Progenitor cell of endocrine pancreas (in vitro differentiated cells): ENCODE data around the gene VEPH1. TPM values are rescaled to one million over a fixed set of nuclear protein-coding genes. Genes with fewer than 3 reads are reported as not detected.

ENCODE experiments used
- DNase-seq: peaks from one replicate; pipeline ENCODE4 v3.0.0; 2021; ENCODE audit warnings: low spot score; ENCODE audit not compliant: unreplicated experiment
- H3K27ac Mint-ChIP-seq: 2 replicates; pipeline ENCODE4 v1.8.0; 2021; ENCODE audit warnings: mild to moderate bottlenecking, moderate library complexity, mixed read lengths
- H3K27me3 Mint-ChIP-seq: 2 replicates; pipeline ENCODE4 v1.8.0; 2021; ENCODE audit warnings: mixed read lengths
- H3K36me3 Mint-ChIP-seq: 2 replicates; pipeline ENCODE4 v1.8.0; 2022; ENCODE audit warnings: mixed read lengths; ENCODE audit not compliant: insufficient read depth
- H3K4me1 Mint-ChIP-seq: 2 replicates; pipeline ENCODE4 v1.8.0; 2021; ENCODE audit warnings: low read depth, mixed read lengths
- H3K4me3 Mint-ChIP-seq: 2 replicates; pipeline ENCODE4 v1.8.0; 2021; ENCODE audit warnings: low read depth, mild to moderate bottlenecking, moderate library complexity, mixed read lengths
- H3K9me3 Mint-ChIP-seq: 2 replicates; pipeline ENCODE4 v1.8.0; 2021; ENCODE audit warnings: low read depth, mixed read lengths
- total RNA-seq: library from RNA; stranded (reverse); gene quantifications from 2 replicates; pipeline ENCODE4 v1.2.1, GENCODE V29; 2021
- TF ChIP-seq, protein P1 (sequence below): fragments of 200-600 bp; sonication (generic); IDR thresholded peaks from one replicate; pipeline ENCODE4 v1.5.0; 2021; ENCODE audit warnings: antibody characterized with exemption, mild to moderate bottlenecking; ENCODE audit not compliant: unreplicated experiment

Gene VEPH1
- total RNA-seq, 1 donor from 2014 or later = 12.3 TPM

DNA sequence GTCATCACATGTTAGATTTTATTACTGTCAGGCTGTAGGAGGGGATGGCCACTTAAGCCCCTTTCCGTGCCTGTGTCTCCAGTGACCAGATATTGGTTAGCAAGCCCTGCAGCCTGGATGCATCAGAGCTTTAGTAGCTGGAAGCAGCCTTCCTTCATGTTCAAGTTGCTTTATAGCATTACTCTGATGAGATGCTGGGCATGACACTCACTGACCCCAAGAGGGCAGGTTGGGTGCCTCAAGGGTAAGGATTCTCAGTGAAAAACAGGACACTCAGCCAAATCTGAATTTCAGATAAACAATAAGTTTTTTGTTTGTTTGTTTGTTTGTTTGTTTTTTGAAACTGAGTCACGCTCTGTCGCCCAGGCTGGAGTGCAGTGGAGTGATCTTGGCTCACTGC lies 135.0 kb downstream of the VEPH1 start:
- Mint-ChIP-seq H3K27ac (no peak overlapping the region), H3K9me3 (no peaks in the 10 kb centered on the region), H3K4me1 (no peaks in the 10 kb centered on the region), H3K36me3 (no peaks in the 10 kb centered on the region), H3K27me3 (no peaks in the 10 kb centered on the region), H3K4me3 (no peak overlapping the region)
- no peak for DNase-seq
- TF ChIP-seq, protein P1, sequence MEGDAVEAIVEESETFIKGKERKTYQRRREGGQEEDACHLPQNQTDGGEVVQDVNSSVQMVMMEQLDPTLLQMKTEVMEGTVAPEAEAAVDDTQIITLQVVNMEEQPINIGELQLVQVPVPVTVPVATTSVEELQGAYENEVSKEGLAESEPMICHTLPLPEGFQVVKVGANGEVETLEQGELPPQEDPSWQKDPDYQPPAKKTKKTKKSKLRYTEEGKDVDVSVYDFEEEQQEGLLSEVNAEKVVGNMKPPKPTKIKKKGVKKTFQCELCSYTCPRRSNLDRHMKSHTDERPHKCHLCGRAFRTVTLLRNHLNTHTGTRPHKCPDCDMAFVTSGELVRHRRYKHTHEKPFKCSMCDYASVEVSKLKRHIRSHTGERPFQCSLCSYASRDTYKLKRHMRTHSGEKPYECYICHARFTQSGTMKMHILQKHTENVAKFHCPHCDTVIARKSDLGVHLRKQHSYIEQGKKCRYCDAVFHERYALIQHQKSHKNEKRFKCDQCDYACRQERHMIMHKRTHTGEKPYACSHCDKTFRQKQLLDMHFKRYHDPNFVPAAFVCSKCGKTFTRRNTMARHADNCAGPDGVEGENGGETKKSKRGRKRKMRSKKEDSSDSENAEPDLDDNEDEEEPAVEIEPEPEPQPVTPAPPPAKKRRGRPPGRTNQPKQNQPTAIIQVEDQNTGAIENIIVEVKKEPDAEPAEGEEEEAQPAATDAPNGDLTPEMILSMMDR = no peak

DNA sequence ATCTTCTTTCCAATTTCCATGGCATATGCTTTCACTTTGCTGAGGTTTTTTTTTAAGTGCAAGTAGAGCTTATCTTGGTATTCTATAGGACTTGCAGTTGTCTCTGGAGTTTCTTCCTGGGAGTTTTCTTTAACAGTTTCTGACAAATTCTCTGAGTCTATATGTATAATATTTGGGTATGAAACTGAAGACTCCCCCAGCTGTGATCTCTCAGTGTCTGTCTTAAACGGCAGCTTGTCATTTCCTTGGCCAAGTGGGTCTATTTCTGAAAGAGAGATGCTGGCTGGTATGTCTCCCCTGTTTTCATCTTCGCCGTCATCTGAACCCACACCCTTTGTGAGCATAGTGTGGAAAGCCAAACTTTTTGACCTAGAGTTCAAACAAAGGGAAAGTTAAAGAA lies 139.8 kb downstream of the VEPH1 start:
- Mint-ChIP-seq H3K9me3 (no peaks in the 10 kb centered on the region), H3K27me3 (no peaks in the 10 kb centered on the region), H3K4me1 (no peaks in the 10 kb centered on the region), H3K4me3 (no peak overlapping the region), H3K27ac (no peak overlapping the region), H3K36me3 (no peaks in the 10 kb centered on the region)
- DNase-seq = no peak
- TF ChIP-seq, protein P1 = no peak

DNA sequence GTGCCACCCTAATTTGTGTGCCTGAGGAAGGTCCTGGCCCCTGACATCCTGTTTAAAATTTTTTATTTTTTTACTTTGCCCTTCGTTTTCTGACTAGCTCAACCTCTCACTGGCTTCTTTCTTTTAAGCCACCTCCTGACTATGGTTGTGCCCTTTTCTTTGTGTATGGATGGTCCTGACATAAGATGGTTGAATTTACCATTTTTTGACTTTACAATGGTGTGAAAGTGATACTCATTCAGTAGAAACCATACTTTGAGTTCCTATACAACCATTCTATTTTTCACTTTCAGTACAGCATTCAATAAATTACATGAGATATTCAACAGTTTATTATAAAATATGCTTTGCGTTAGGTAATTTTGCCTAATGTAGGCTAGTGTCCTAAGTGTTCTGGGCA lies 140.9 kb downstream of the VEPH1 start:
- H3K9me3 Mint-ChIP-seq = no peaks in the 10 kb centered on the region
- no peaks in the 10 kb centered on the region for H3K36me3 Mint-ChIP-seq
- H3K4me1 Mint-ChIP-seq = no peaks in the 10 kb centered on the region
- DNase-seq = no peak
- no peak overlapping the region for H3K27ac Mint-ChIP-seq
- no peak overlapping the region for H3K4me3 Mint-ChIP-seq
- H3K27me3 Mint-ChIP-seq = no peaks in the 10 kb centered on the region
- TF ChIP-seq, protein P1 = no peak

DNA sequence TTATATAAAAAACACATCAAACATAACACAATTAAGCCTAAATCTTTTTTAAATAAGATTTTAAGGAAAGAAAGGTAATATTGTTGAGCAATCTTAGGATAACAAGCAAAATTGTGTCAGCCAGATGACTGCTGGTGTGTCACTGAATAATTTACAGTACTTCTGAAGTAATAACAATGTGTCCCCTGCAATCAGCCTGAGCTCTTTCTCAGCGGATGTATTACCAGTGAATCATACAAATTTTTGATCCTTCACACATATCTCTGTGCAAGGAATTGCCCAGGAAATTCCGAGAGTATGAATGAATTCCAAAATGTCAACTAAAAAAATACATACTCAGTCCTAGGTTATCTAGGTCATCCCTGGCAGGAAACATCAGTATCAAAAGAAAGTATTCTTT lies 143.2 kb downstream of the VEPH1 start:
- Mint-ChIP-seq H3K4me1 (peaks cover 3% of the 10 kb centered on the region), H3K27me3 (no peaks in the 10 kb centered on the region), H3K9me3 (no peaks in the 10 kb centered on the region), H3K27ac (no peak overlapping the region), H3K36me3 (no peaks in the 10 kb centered on the region), H3K4me3 (no peak overlapping the region)
- no peak for DNase-seq
- TF ChIP-seq, protein P1 = no peak

DNA sequence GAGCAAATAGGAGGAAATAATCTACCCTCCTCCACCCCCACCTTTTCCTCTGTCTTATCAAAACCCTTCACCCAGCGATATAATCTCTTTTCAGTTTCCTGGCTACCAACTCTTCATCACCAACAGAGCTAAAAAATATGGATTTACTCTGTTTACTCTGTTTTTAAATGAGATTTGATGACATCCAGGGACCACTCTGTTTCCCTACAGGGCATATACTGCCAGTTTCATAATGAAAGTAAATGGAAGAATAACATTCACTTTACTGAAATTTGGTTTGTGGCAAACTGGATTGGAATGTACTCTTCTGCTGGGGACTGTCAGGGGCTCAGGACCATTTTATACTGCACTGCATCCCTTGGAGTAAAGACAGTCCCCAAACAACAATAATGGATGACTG lies 146.7 kb downstream of the VEPH1 start:
- no peak overlapping the region for H3K4me3 Mint-ChIP-seq
- TF ChIP-seq, protein P1 = no peak
- peaks cover under 1% of the 10 kb centered on the region for H3K9me3 Mint-ChIP-seq
- H3K27me3 Mint-ChIP-seq = no peaks in the 10 kb centered on the region
- no peak for DNase-seq
- peaks cover 3% of the 10 kb centered on the region for H3K4me1 Mint-ChIP-seq
- no peaks in the 10 kb centered on the region for H3K36me3 Mint-ChIP-seq
- no peak overlapping the region for H3K27ac Mint-ChIP-seq
